Ovary (tissue), 3 donors: ENCODE measurements around the gene CYB5A.

ENCODE experiments used
- CTCF ChIP-seq, 3 donors: fragments of 450-650 bp in 2 of 3; fragments of 200-600 bp in 1 of 3; IDR thresholded peaks; one replicate each; pipeline versions ENCODE4 v1.5.1 to v1.8.0; 2016 to 2022; ENCODE audit warnings: antibody characterized with exemption in 3 of 3, mild to moderate bottlenecking in 1 of 3
- EP300 ChIP-seq: sonication (generic); formaldehyde crosslinking; IDR thresholded peaks from one replicate; pipeline ENCODE4 v1.6.1; 2017; ENCODE audit warnings: antibody characterized with exemption
- POLR2A ChIP-seq: fragments of 450-650 bp; IDR thresholded peaks from one replicate; pipeline ENCODE4 v1.6.1; 2017; ENCODE audit warnings: antibody characterized with exemption, mild to moderate bottlenecking, moderate library complexity
- donor health status: DM: no; HTN: no; CAD: no.

- TF ChIP-seq CTCF (IDR thresholded peaks at IDR 0.05) (no peak), POLR2A (no peak), EP300 (no peak)
Measured at GRCh38 chr18:74283646-74284045, 8.1 kb downstream of the CYB5A start.
